Activated naive CD8-positive, alpha-beta T cell (primary cell): ENCODE data around the gene HEYL.
A peak's percentile ranks its signal among the peaks of the same experiment; 100 is the strongest.

Experiments
- H3K27ac Mint-ChIP-seq: one replicate; pipeline ENCODE4 v1.8.0; 2021; ENCODE audit warnings: mixed read lengths
- H3K27me3 Mint-ChIP-seq: one replicate; pipeline ENCODE4 v1.8.0; 2021; ENCODE audit warnings: mixed read lengths
- H3K36me3 Mint-ChIP-seq: one replicate; pipeline ENCODE4 v1.8.0; 2021; ENCODE audit warnings: mixed read lengths
- H3K4me1 Mint-ChIP-seq: one replicate; pipeline ENCODE4 v1.8.0; 2021; ENCODE audit warnings: low read depth, mixed read lengths
- H3K4me3 Mint-ChIP-seq: one replicate; pipeline ENCODE4 v1.8.0; 2021; ENCODE audit warnings: mild to moderate bottlenecking, mixed read lengths
- H3K9me3 Mint-ChIP-seq: one replicate; pipeline ENCODE4 v1.8.0; 2021; ENCODE audit warnings: low read depth, mixed read lengths

HEYL gene

GRCh38 chr1:39575191-39576015 lies 64.0 kb downstream of the HEYL start:
- no peaks in the 10 kb centered on the region for H3K27me3 Mint-ChIP-seq
- peaks cover 22% of the 10 kb centered on the region for H3K36me3 Mint-ChIP-seq
- H3K9me3 Mint-ChIP-seq = no peaks in the 10 kb centered on the region
- peak overlapping the region; percentile 93 for H3K27ac Mint-ChIP-seq
- peak overlapping the region; percentile 96 for H3K4me3 Mint-ChIP-seq
- H3K4me1 Mint-ChIP-seq = peaks cover 43% of the 10 kb centered on the region

DNA sequence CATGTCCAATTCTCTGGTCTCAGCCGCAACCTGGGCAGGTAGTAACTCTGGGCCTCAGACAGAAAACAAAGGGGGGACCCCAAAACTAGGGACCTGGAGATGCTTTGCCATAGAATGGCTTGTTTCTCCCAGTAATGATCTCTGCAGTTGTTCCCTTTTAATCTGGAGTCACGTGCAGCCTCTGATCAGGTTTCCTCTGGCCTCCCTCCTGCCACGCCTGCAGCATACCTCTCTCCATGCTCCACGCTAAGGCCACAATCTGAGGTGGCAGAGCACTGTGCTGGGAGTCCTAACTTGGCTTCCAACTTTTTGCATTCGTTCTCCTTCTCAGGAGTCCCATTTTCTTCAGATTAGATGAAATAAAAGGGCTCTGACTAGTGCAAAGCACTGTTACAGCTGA lies 64.8 kb downstream of the HEYL start:
- Mint-ChIP-seq H3K4me1 (peaks cover 45% of the 10 kb centered on the region), H3K27ac (peak overlapping the region; percentile 93), H3K27me3 (no peaks in the 10 kb centered on the region), H3K4me3 (peak overlapping the region; percentile 96), H3K36me3 (peaks cover 22% of the 10 kb centered on the region), H3K9me3 (no peaks in the 10 kb centered on the region)
